ENCODE data around the gene KXD1. TPM values are rescaled to one million over a fixed set of nuclear protein-coding genes. Genes with fewer than 3 reads are reported as not detected.

The KXD1 gene
- total RNA-seq, 2 experiments from 2014 or later, result 101 to 108 TPM

- peaks cover 72% of the 10 kb centered on the region for H3K27me3 Mint-ChIP-seq (ENCODE audit: low read depth)
- no peak overlapping the region for H3K27ac Mint-ChIP-seq
- no peak overlapping the region for H3K4me3 Mint-ChIP-seq
- DNase-seq, result no peak
- no peaks in the 10 kb centered on the region for H3K36me3 Mint-ChIP-seq (ENCODE audit: low read depth)
- no peaks in the 10 kb centered on the region for H3K9me3 Mint-ChIP-seq (ENCODE audit: insufficient read depth)
- ATAC-seq, result no peak
- CTCF ChIA-PET, result no interaction called here
- peaks cover 18% of the 10 kb centered on the region for H3K4me1 Mint-ChIP-seq (ENCODE audit: low read depth)
- POLR2A ChIA-PET, result no interaction called here
These were observed 53.1 kb downstream of the KXD1 start for GRCh38 chr19:18610556-18611326.

- Mint-ChIP-seq H3K9me3 (ENCODE audit: insufficient read depth) (no peaks in the 10 kb centered on the region), H3K27ac (no peak overlapping the region), H3K36me3 (ENCODE audit: low read depth) (no peaks in the 10 kb centered on the region), H3K27me3 (ENCODE audit: low read depth) (peaks cover 76% of the 10 kb centered on the region), H3K4me3 (no peak overlapping the region), H3K4me1 (ENCODE audit: low read depth) (peaks cover 18% of the 10 kb centered on the region)
- ChIA-PET POLR2A (interaction anchor here (0.6 kb wide), 1 partner anchor 53 kb away, joined by 3 read pairs; no protein-coding TSS in a partner anchor), CTCF (interaction anchor here (1.0 to 1.3 kb wide), 2 partner anchors 22 to 160 kb away, joined by 3 read pairs; no protein-coding TSS in a partner anchor)
- DNase-seq (no peak), ATAC-seq (no peak)
These were observed 53.8 kb downstream of the KXD1 start for GRCh38 chr19:18611327-18612050.

- Mint-ChIP-seq H3K27ac (no peak overlapping the region), H3K27me3 (ENCODE audit: low read depth) (peaks cover 72% of the 10 kb centered on the region), H3K4me3 (peak overlapping the region; percentile 15), H3K9me3 (ENCODE audit: insufficient read depth) (no peaks in the 10 kb centered on the region), H3K4me1 (ENCODE audit: low read depth) (peaks cover 18% of the 10 kb centered on the region), H3K36me3 (ENCODE audit: low read depth) (no peaks in the 10 kb centered on the region)
- POLR2A ChIA-PET, result interaction anchor here (0.6 kb wide), 1 partner anchor 52 kb away, joined by 3 read pairs; no protein-coding TSS in a partner anchor
- CTCF ChIA-PET, result interaction anchor here (1.0 to 1.3 kb wide), 2 partner anchors 23 to 161 kb away, joined by 3 read pairs; no protein-coding TSS in a partner anchor
- ATAC-seq, result no peak
- DNase-seq, result no peak
These were observed 54.5 kb downstream of the KXD1 start for GRCh38 chr19:18612051-18612771.

- Mint-ChIP-seq H3K27me3 (ENCODE audit: low read depth) (peaks cover 66% of the 10 kb centered on the region), H3K27ac (no peak within 1 kb of the TSS), H3K36me3 (ENCODE audit: low read depth) (no peaks in the 10 kb centered on the region), H3K9me3 (ENCODE audit: insufficient read depth) (no peaks in the 10 kb centered on the region), H3K4me3 (peak within 1 kb of the TSS; percentile 15), H3K4me1 (ENCODE audit: low read depth) (peaks cover 14% of the 10 kb centered on the region)
- ChIA-PET CTCF (interaction anchor here (1.0 to 1.3 kb wide), 2 partner anchors 24 to 161 kb away, joined by 3 read pairs; no protein-coding TSS in a partner anchor), POLR2A (no interaction called here)
- ATAC-seq, result no peak
- peak; percentile 39 for DNase-seq
These were observed 55.3 kb downstream of the KXD1 start, which contains the start of gene TMEM59L for GRCh38 chr19:18612772-18613588. Gene TMEM59L (plus strand): TSS chr19:18612870. CDS start chr19:18612959, 89 bp downstream.

- H3K4me1 Mint-ChIP-seq (ENCODE audit: low read depth), result peaks cover 14% of the 10 kb centered on the region
- ChIA-PET CTCF (no interaction called here), POLR2A (no interaction called here)
- H3K27ac Mint-ChIP-seq, result no peak overlapping the region
- DNase-seq, result no peak
- H3K36me3 Mint-ChIP-seq (ENCODE audit: low read depth), result no peaks in the 10 kb centered on the region
- peaks cover 58% of the 10 kb centered on the region for H3K27me3 Mint-ChIP-seq (ENCODE audit: low read depth)
- no peak overlapping the region for H3K4me3 Mint-ChIP-seq
- H3K9me3 Mint-ChIP-seq (ENCODE audit: insufficient read depth), result no peaks in the 10 kb centered on the region
- ATAC-seq, result no peak
These were observed 56.0 kb downstream of the KXD1 start for GRCh38 chr19:18613589-18614234.

GRCh38 chr19:18616023-18616422 lies 58.4 kb downstream of the KXD1 start:
- no peak overlapping the region for H3K27ac Mint-ChIP-seq
- DNase-seq (no peak), ATAC-seq (no peak)
- peaks cover 38% of the 10 kb centered on the region for H3K27me3 Mint-ChIP-seq (ENCODE audit: low read depth)
- ChIA-PET CTCF (interaction anchor here (1.3 kb wide), 1 partner anchor 231 kb away, joined by 4 read pairs; no protein-coding TSS in a partner anchor), POLR2A (interaction anchor here (0.6 kb wide), 1 partner anchor 752 kb away, joined by 3 read pairs; no protein-coding TSS in a partner anchor)
- no peak overlapping the region for H3K4me3 Mint-ChIP-seq
- H3K9me3 Mint-ChIP-seq (ENCODE audit: insufficient read depth), result no peaks in the 10 kb centered on the region
- H3K4me1 Mint-ChIP-seq (ENCODE audit: low read depth), result peaks cover 12% of the 10 kb centered on the region
- H3K36me3 Mint-ChIP-seq (ENCODE audit: low read depth), result no peaks in the 10 kb centered on the region

GRCh38 chr19:18617562-18617961 lies 59.9 kb downstream of the KXD1 start:
- peaks cover 28% of the 10 kb centered on the region for H3K27me3 Mint-ChIP-seq (ENCODE audit: low read depth)
- no peak overlapping the region for H3K4me3 Mint-ChIP-seq
- no peaks in the 10 kb centered on the region for H3K9me3 Mint-ChIP-seq (ENCODE audit: insufficient read depth)
- no peak overlapping the region for H3K27ac Mint-ChIP-seq
- ATAC-seq, result no peak
- ChIA-PET CTCF (no interaction called here), POLR2A (no interaction called here)
- H3K4me1 Mint-ChIP-seq (ENCODE audit: low read depth), result peaks cover 4% of the 10 kb centered on the region
- DNase-seq, result no peak
- H3K36me3 Mint-ChIP-seq (ENCODE audit: low read depth), result no peaks in the 10 kb centered on the region

GRCh38 chr19:18618236-18618635 lies 60.6 kb downstream of the KXD1 start:
- H3K27me3 Mint-ChIP-seq (ENCODE audit: low read depth), result peaks cover 25% of the 10 kb centered on the region
- H3K4me1 Mint-ChIP-seq (ENCODE audit: low read depth), result peaks cover 4% of the 10 kb centered on the region
- no peak overlapping the region for H3K27ac Mint-ChIP-seq
- POLR2A ChIA-PET, result no interaction called here
- H3K36me3 Mint-ChIP-seq (ENCODE audit: low read depth), result no peaks in the 10 kb centered on the region
- H3K9me3 Mint-ChIP-seq (ENCODE audit: insufficient read depth), result no peaks in the 10 kb centered on the region
- ATAC-seq (no peak), DNase-seq (no peak)
- CTCF ChIA-PET, result no interaction called here
- H3K4me3 Mint-ChIP-seq, result no peak overlapping the region

Other genes with a start within 250 kb of the KXD1 start
- 100 to 1,000 TPM; 199 to 215 TPM for gene LSM4, start 234.8 kb upstream of the KXD1 start, total RNA-seq
- gene PGPEP1, start 217.3 kb upstream of the KXD1 start, total RNA-seq, result 10 to 100 TPM; 30.1 to 34.5 TPM
- gene GDF15, start 171.7 kb upstream of the KXD1 start, total RNA-seq, result not detected
- gene LRRC25, start 160.2 kb upstream of the KXD1 start, total RNA-seq, result under 1 TPM; 0.53 to 0.68 TPM
- 100 to 1,000 TPM; 198 to 204 TPM for gene SSBP4, start 138.5 kb upstream of the KXD1 start, total RNA-seq
- gene ISYNA1, start 119.7 kb upstream of the KXD1 start, total RNA-seq, result 10 to 100 TPM; 26.7 to 33.5 TPM
- 10 to 100 TPM; 20.8 to 22.3 TPM for gene ELL, start 35.8 kb upstream of the KXD1 start, total RNA-seq
- gene FKBP8, start 14.3 kb upstream of the KXD1 start, total RNA-seq, result 100 to 1,000 TPM; 245 to 247 TPM
- gene UBA52, start 14.0 kb downstream of the KXD1 start, total RNA-seq, result 1,000 to 10,000 TPM; 1,452 to 1,556 TPM
- 10 to 100 TPM; 91.5 to 98.7 TPM for gene REX1BD, start 30.9 kb downstream of the KXD1 start, total RNA-seq
- not detected for gene CRLF1, start 48.9 kb downstream of the KXD1 start, total RNA-seq
- gene TMEM59L, start 55.0 kb downstream of the KXD1 start, total RNA-seq, result not detected
- 10 to 100 TPM; 13.2 to 13.4 TPM for gene KLHL26, start 79.2 kb downstream of the KXD1 start, total RNA-seq
- 1 to 10 TPM; 7.0 to 8.0 TPM for gene CRTC1, start 125.8 kb downstream of the KXD1 start, total RNA-seq
- gene COMP, start 233.4 kb downstream of the KXD1 start, total RNA-seq, result not detected